Activated T-cell treated with anti-CD3 and anti-CD28 coated beads, Interleukin-2, amount 50 U/mL, for 4 hours (primary cell): ENCODE results near the gene LRRN4CL. TPM values are rescaled to one million over a fixed set of nuclear protein-coding genes. Genes with fewer than 3 reads are reported as not detected.
A peak's percentile ranks its signal among the peaks of the same experiment; 100 is the strongest.
"Not testable (repeated sequence)": the region's sequence is repeated elsewhere in the genome, so short reads cannot be mapped to it uniquely, and the experiment has no call there.

Source experiments
- ATAC-seq, 2 donors: fragments of 200-7000 bp; cut with Tn5 transposase; one replicate each; pipeline ENCODE4 v1.10.0; 2021
- DNase-seq: peaks from one replicate; pipeline ENCODE4 v3.0.0-alpha.2; 2020
- H3K27me3 Mint-ChIP-seq: one replicate; pipeline ENCODE4 v1.8.0; 2021; ENCODE audit warnings: low read depth, mixed read lengths
- H3K36me3 Mint-ChIP-seq: one replicate; pipeline ENCODE4 v1.8.0; 2022; ENCODE audit warnings: mixed read lengths; ENCODE audit not compliant: insufficient read depth
- H3K4me1 Mint-ChIP-seq: one replicate; pipeline ENCODE4 v1.8.0; 2021; ENCODE audit warnings: low read depth, mixed read lengths
- H3K4me3 Mint-ChIP-seq: one replicate; pipeline ENCODE4 v1.8.0; 2021; ENCODE audit warnings: mild to moderate bottlenecking, moderate library complexity, mixed read lengths
- H3K9me3 Mint-ChIP-seq: one replicate; pipeline ENCODE4 v1.8.0; 2021; ENCODE audit warnings: mixed read lengths
- total RNA-seq, 3 donors: library from RNA; stranded (reverse); gene quantifications; one replicate each; pipeline ENCODE4 v1.2.1, GENCODE V29; 2021

LRRN4CL gene
- total RNA-seq, 3 donors from 2014 or later = 0.21 to 0.33 (median 0.30) TPM

GRCh38 chr11:62675415-62675814, 13.9 kb downstream of the LRRN4CL start:
- peaks cover 13% of the 10 kb centered on the region for H3K36me3 Mint-ChIP-seq
- not testable (repeated sequence) for ATAC-seq, H3K9me3 Mint-ChIP-seq, DNase-seq, H3K4me3 Mint-ChIP-seq, H3K27me3 Mint-ChIP-seq
- peaks cover 31% of the 10 kb centered on the region for H3K4me1 Mint-ChIP-seq

GRCh38 chr11:62673196-62673525, 16.2 kb downstream of the LRRN4CL start:
- H3K4me1 Mint-ChIP-seq = peaks cover 35% of the 10 kb centered on the region
- ATAC-seq = no peak
- DNase-seq = no peak
- no peaks in the 10 kb centered on the region for H3K9me3 Mint-ChIP-seq
- H3K4me3 Mint-ChIP-seq = peak overlapping the region; percentile 98
- no peaks in the 10 kb centered on the region for H3K27me3 Mint-ChIP-seq
- H3K36me3 Mint-ChIP-seq = peaks cover 15% of the 10 kb centered on the region

GRCh38 chr11:62671608-62672389, 17.5 kb downstream of the LRRN4CL start, which contains the start of the genes LBHD1 and UQCC3:
LBHD1 (minus strand) TSS chr11:62672267; CDS start chr11:62670031, 2,236 bp downstream.
UQCC3 (plus strand) TSS chr11:62671673; CDS start chr11:62671746, 73 bp downstream.
- no peaks in the 10 kb centered on the region for H3K27me3 Mint-ChIP-seq
- no peaks in the 10 kb centered on the region for H3K9me3 Mint-ChIP-seq
- H3K4me3 Mint-ChIP-seq = peak within 1 kb of the TSS; percentile 98
- peaks cover 13% of the 10 kb centered on the region for H3K36me3 Mint-ChIP-seq
- H3K4me1 Mint-ChIP-seq = peaks cover 30% of the 10 kb centered on the region
- ATAC-seq = peak; percentile 87 to 89
- peak; percentile 65 for DNase-seq

GRCh38 chr11:62671236-62671607, 18.1 kb downstream of the LRRN4CL start:
- ATAC-seq (peak; percentile 7 to 15), DNase-seq (no peak)
- Mint-ChIP-seq H3K9me3 (no peaks in the 10 kb centered on the region), H3K27me3 (no peaks in the 10 kb centered on the region), H3K4me1 (peaks cover 32% of the 10 kb centered on the region), H3K36me3 (peaks cover 19% of the 10 kb centered on the region), H3K4me3 (peak overlapping the region; percentile 98)

GRCh38 chr11:62669420-62670161, 19.7 kb downstream of the LRRN4CL start:
- peak overlapping the region; percentile 98 for H3K4me3 Mint-ChIP-seq

GRCh38 chr11:62667460-62667859, 21.9 kb downstream of the LRRN4CL start:
- Mint-ChIP-seq H3K4me3 (peak overlapping the region; percentile 98), H3K36me3 (peaks cover 26% of the 10 kb centered on the region), H3K4me1 (peaks cover 33% of the 10 kb centered on the region), H3K27me3 (no peaks in the 10 kb centered on the region), H3K9me3 (no peaks in the 10 kb centered on the region)
- ATAC-seq = no peak
- DNase-seq = no peak

More at GRCh38 chr11:62669420-62670161, 19.7 kb downstream of the LRRN4CL start:
- ATAC-seq = no peak
- Mint-ChIP-seq H3K36me3 (peaks cover 23% of the 10 kb centered on the region), H3K9me3 (no peaks in the 10 kb centered on the region), H3K27me3 (no peaks in the 10 kb centered on the region), H3K4me1 (peaks cover 30% of the 10 kb centered on the region)
- DNase-seq = no peak

- DNase-seq = no peak
- H3K27me3 Mint-ChIP-seq = no peaks in the 10 kb centered on the region
- peak overlapping the region; percentile 98 for H3K4me3 Mint-ChIP-seq
- no peak for ATAC-seq
- H3K36me3 Mint-ChIP-seq = peaks cover 26% of the 10 kb centered on the region
- H3K4me1 Mint-ChIP-seq = peaks cover 30% of the 10 kb centered on the region
- H3K9me3 Mint-ChIP-seq = no peaks in the 10 kb centered on the region
Measured at GRCh38 chr11:62666259-62666926, 22.9 kb downstream of the LRRN4CL start.

GRCh38 chr11:62665599-62666258, 23.6 kb downstream of the LRRN4CL start:
- DNase-seq = peak; percentile 63
- Mint-ChIP-seq H3K9me3 (no peaks in the 10 kb centered on the region), H3K27me3 (no peaks in the 10 kb centered on the region), H3K36me3 (peaks cover 26% of the 10 kb centered on the region), H3K4me1 (peaks cover 30% of the 10 kb centered on the region), H3K4me3 (peak overlapping the region; percentile 98)
- peak; percentile 27 to 38 for ATAC-seq

- ATAC-seq = peak; percentile 89 to 91
- Mint-ChIP-seq H3K4me1 (peaks cover 26% of the 10 kb centered on the region), H3K36me3 (peaks cover 26% of the 10 kb centered on the region), H3K4me3 (peak within 1 kb of the TSS; percentile 98), H3K9me3 (no peaks in the 10 kb centered on the region), H3K27me3 (no peaks in the 10 kb centered on the region)
- DNase-seq = peak; percentile 96
Measured at GRCh38 chr11:62665075-62665598, 24.2 kb downstream of the LRRN4CL start, which contains the start of the genes C11orf98 and CSKMT. C11orf98 (minus strand) TSS chr11:62665210; CDS start chr11:62665169, 41 bp downstream. CSKMT (plus strand) TSS chr11:62665312; CDS start chr11:62665880, 568 bp downstream.

GRCh38 chr11:62664405-62665074, 24.8 kb downstream of the LRRN4CL start:
- peaks cover 25% of the 10 kb centered on the region for H3K36me3 Mint-ChIP-seq
- peak; percentile 56 to 64 for ATAC-seq
- DNase-seq = peak; percentile 37
- no peaks in the 10 kb centered on the region for H3K27me3 Mint-ChIP-seq
- peaks cover 23% of the 10 kb centered on the region for H3K4me1 Mint-ChIP-seq
- H3K4me3 Mint-ChIP-seq = peak overlapping the region; percentile 98
- no peaks in the 10 kb centered on the region for H3K9me3 Mint-ChIP-seq

GRCh38 chr11:62656796-62657429, 32.4 kb downstream of the LRRN4CL start:
- no peak for ATAC-seq
- H3K4me3 Mint-ChIP-seq = no peak overlapping the region

GRCh38 chr11:62654297-62654696, 35.0 kb downstream of the LRRN4CL start:
- Mint-ChIP-seq H3K9me3 (no peaks in the 10 kb centered on the region), H3K4me1 (peaks cover 13% of the 10 kb centered on the region), H3K36me3 (no peaks in the 10 kb centered on the region), H3K27me3 (no peaks in the 10 kb centered on the region), H3K4me3 (peak overlapping the region; percentile 52)
- ATAC-seq = no peak
- no peak for DNase-seq

More at GRCh38 chr11:62656796-62657429, 32.4 kb downstream of the LRRN4CL start:
- H3K27me3 Mint-ChIP-seq = no peaks in the 10 kb centered on the region
- H3K9me3 Mint-ChIP-seq = no peaks in the 10 kb centered on the region
- H3K36me3 Mint-ChIP-seq = no peaks in the 10 kb centered on the region
- no peak for DNase-seq
- peaks cover 10% of the 10 kb centered on the region for H3K4me1 Mint-ChIP-seq
